A673 (cell line): ENCODE measurements around the gene CDYL. TPM values are rescaled to one million over a fixed set of nuclear protein-coding genes. Genes with fewer than 3 reads are reported as not detected.

ENCODE experiments used
- BruUV-seq: library from RNA; stranded (reverse); fragments of 400-500 nt; replicated peaks from 2 replicates; lab custom pipeline; 2021; lab: Mats Ljungman, UMichigan
- CTCF ChIA-PET: fragments of 300-600 bp; sonication (Branson Sonifier 250); formaldehyde crosslinking; loops from one replicate; lab custom pipeline; 2022; ENCODE audit warnings: antibody characterized with exemption; lab: Charles Lee
- POLR2A ChIA-PET: fragments of 300-600 bp; sonication (Branson Sonifier 250); formaldehyde crosslinking; loops from one replicate; lab custom pipeline; 2022; ENCODE audit warnings: antibody characterized with exemption; ENCODE audit not compliant: low non-redundant PET; lab: Charles Lee
- DNase-seq: peaks from one replicate; pipeline ENCODE4 v3.0.0-alpha.2; 2015; ENCODE audit warnings: low spot score
- H3K27ac ChIP-seq: fragments of 200-600 bp; sonication (generic); 2 replicates; pipeline ENCODE4 v1.5.1; 2016; ENCODE audit warnings: mixed run types, low read depth, mild to moderate bottlenecking, mixed read lengths, antibody characterized with exemption, low read length; ENCODE audit not compliant: poor library complexity, severe bottlenecking
- H3K27me3 ChIP-seq: fragments of 200-600 bp; sonication (generic); replicated peaks from 2 replicates; pipeline ENCODE4 v1.6.1; 2017; ENCODE audit warnings: mixed run types, low read depth, mild to moderate bottlenecking, mixed read lengths, antibody characterized with exemption, low read length; ENCODE audit not compliant: insufficient read depth, poor library complexity
- H3K36me3 ChIP-seq: fragments of 200-600 bp; sonication (generic); 2 replicates; pipeline ENCODE4 v1.6.1; 2016; ENCODE audit warnings: mixed run types, mild to moderate bottlenecking, mixed read lengths, antibody characterized with exemption, low read length; ENCODE audit not compliant: insufficient read depth, poor library complexity, severe bottlenecking
- H3K4me1 ChIP-seq: fragments of 200-600 bp; sonication (generic); 2 replicates; pipeline ENCODE4 v1.6.1; 2017; ENCODE audit warnings: mixed run types, mild to moderate bottlenecking, mixed read lengths, antibody characterized with exemption, low read length; ENCODE audit not compliant: insufficient read depth, poor library complexity, severe bottlenecking
- H3K4me3 ChIP-seq: fragments of 200-600 bp; sonication (generic); 2 replicates; pipeline ENCODE4 v1.5.1; 2016; ENCODE audit warnings: low read depth, mixed run types, mild to moderate bottlenecking, mixed read lengths, low read length; ENCODE audit not compliant: poor library complexity, severe bottlenecking
- H3K9me3 ChIP-seq: fragments of 200-600 bp; sonication (generic); 2 replicates; pipeline ENCODE4 v1.6.1; 2016; ENCODE audit warnings: mixed run types, low read depth, mild to moderate bottlenecking, mixed read lengths, antibody characterized with exemption, low read length; ENCODE audit not compliant: poor library complexity, severe bottlenecking
- CTCF ChIP-seq: fragments of 300-800, 200-600 bp; sonication (generic); conservative IDR thresholded peaks from 2 replicates; pipeline ENCODE4 v1.5.1; 2017; ENCODE audit warnings: low read depth, mild to moderate bottlenecking, antibody characterized with exemption, low read length, moderate library complexity, mixed read lengths
- EZH2 ChIP-seq: fragments of 200-600 bp; sonication (generic); IDR thresholded peaks from 2 replicates; pipeline ENCODE4 v1.6.1; 2017; ENCODE audit warnings: borderline replicate concordance, low read depth, mild to moderate bottlenecking, mixed read lengths, antibody characterized with exemption, low read length; ENCODE audit not compliant: poor library complexity, severe bottlenecking
- intact Hi-C: fragments of 100-400 bp; cut with micrococcal nuclease; formaldehyde crosslinking; loops from one replicate; pipeline ENCODE4 v1.10.0; 2022; ENCODE audit not compliant: unreplicated experiment
- total RNA-seq: library from RNA; stranded (reverse); gene quantifications from 2 replicates; pipeline ENCODE4 v1.2.3, GENCODE V29; 2021

CDYL gene
- total RNA-seq, 1 experiment from 2014 or later: 57.6 TPM

GRCh38 chr6:4894049-4894448, 117.8 kb downstream of the CDYL start:
- BruUV-seq: no TSS peak
- no peak for DNase-seq
- H3K27ac ChIP-seq: no peak overlapping the region
- ChIA-PET POLR2A (no interaction called here), CTCF (no interaction called here)
- TF ChIP-seq CTCF: no peak
- TF ChIP-seq EZH2: no peak
- no peak overlapping the region for H3K4me3 ChIP-seq
- intact Hi-C loops: no loop called here
- H3K27me3 ChIP-seq: no peaks in the 10 kb centered on the region
- H3K9me3 ChIP-seq: no peaks in the 10 kb centered on the region
- no peaks in the 10 kb centered on the region for H3K36me3 ChIP-seq
- peaks cover 9% of the 10 kb centered on the region for H3K4me1 ChIP-seq

GRCh38 chr6:4895971-4896370, 119.8 kb downstream of the CDYL start:
- CTCF ChIA-PET: no interaction called here
- no peak for TF ChIP-seq CTCF
- no peak for TF ChIP-seq EZH2
- H3K27me3 ChIP-seq: no peaks in the 10 kb centered on the region

DNA sequence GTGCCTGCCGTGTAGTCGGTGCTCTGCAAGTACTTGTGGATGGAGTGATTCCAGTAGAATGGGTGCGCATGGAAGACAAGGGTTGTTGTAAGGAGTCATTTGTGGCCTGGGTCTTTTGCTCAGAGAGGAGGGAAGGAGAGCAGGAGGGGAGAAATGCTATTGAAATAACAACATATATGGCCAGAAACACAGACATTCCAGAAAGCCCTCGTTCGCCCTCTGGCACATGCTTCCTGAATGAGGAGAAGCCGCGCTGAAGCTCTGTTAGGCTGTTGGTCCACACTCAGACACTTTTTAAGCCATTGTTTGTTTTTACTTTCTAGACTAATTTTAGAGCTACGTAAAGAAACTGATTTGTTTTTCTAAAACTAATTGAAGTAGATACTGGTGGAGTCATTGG, 120.2 kb downstream of the CDYL start:
- Histone ChIP-seq H3K27me3 (no peaks in the 10 kb centered on the region), H3K27ac (no peak overlapping the region), H3K4me3 (no peak overlapping the region), H3K4me1 (no peaks in the 10 kb centered on the region), H3K9me3 (no peaks in the 10 kb centered on the region), H3K36me3 (no peaks in the 10 kb centered on the region)
- intact Hi-C loops: no loop called here
- no peak for DNase-seq
- TF ChIP-seq CTCF: no peak
- TF ChIP-seq EZH2: no peak
- BruUV-seq: no TSS peak
- CTCF ChIA-PET: no interaction called here
- POLR2A ChIA-PET: no interaction called here

More at GRCh38 chr6:4895971-4896370, 119.8 kb downstream of the CDYL start:
- BruUV-seq: no TSS peak
- H3K4me3 ChIP-seq: no peak overlapping the region
- H3K27ac ChIP-seq: no peak overlapping the region
- no peaks in the 10 kb centered on the region for H3K9me3 ChIP-seq
- H3K36me3 ChIP-seq: no peaks in the 10 kb centered on the region
- no peak for DNase-seq
- H3K4me1 ChIP-seq: no peaks in the 10 kb centered on the region
- POLR2A ChIA-PET: no interaction called here
- intact Hi-C loops: no loop called here
